ENCODE data around the gene SGPP1.
"Not testable (repeated sequence)": the region's sequence is repeated elsewhere in the genome, so short reads cannot be mapped to it uniquely, and the experiment has no call there.

Gene SGPP1

GRCh38 chr14:63678536-63678935 lies 49.3 kb downstream of the SGPP1 start:
- H3K9me3 ChIP-seq (ENCODE audit: low read length) = no peaks in the 10 kb centered on the region
- no peaks in the 10 kb centered on the region for H3K4me1 ChIP-seq (ENCODE audit: insufficient read depth, low read length)
- H3K4me3 ChIP-seq (ENCODE audit: low read length) = no peak overlapping the region
- H2AFZ ChIP-seq (ENCODE audit: low read depth, low read length) = no peak overlapping the region
- no peaks in the 10 kb centered on the region for H3K27me3 ChIP-seq (ENCODE audit: insufficient read depth, low read length)
- H3K36me3 ChIP-seq (ENCODE audit: insufficient read depth, low read length) = no peaks in the 10 kb centered on the region

- H3K27me3 ChIP-seq (ENCODE audit: insufficient read depth, low read length) = no peaks in the 10 kb centered on the region
- no peak overlapping the region for H3K4me3 ChIP-seq (ENCODE audit: low read length)
- H3K9me3 ChIP-seq (ENCODE audit: low read length) = no peaks in the 10 kb centered on the region
- no peaks in the 10 kb centered on the region for H3K4me1 ChIP-seq (ENCODE audit: insufficient read depth, low read length)
- H3K36me3 ChIP-seq (ENCODE audit: insufficient read depth, low read length) = no peaks in the 10 kb centered on the region
- no peak overlapping the region for H2AFZ ChIP-seq (ENCODE audit: low read depth, low read length)
These were observed 49.9 kb downstream of the SGPP1 start for GRCh38 chr14:63677891-63678379.

GRCh38 chr14:63676615-63677014 lies 51.2 kb downstream of the SGPP1 start:
- H3K27me3 ChIP-seq (ENCODE audit: insufficient read depth, low read length) = no peaks in the 10 kb centered on the region
- no peaks in the 10 kb centered on the region for H3K9me3 ChIP-seq (ENCODE audit: low read length)
- H3K36me3 ChIP-seq (ENCODE audit: insufficient read depth, low read length) = no peaks in the 10 kb centered on the region
- H3K4me1 ChIP-seq (ENCODE audit: insufficient read depth, low read length) = no peaks in the 10 kb centered on the region
- H2AFZ ChIP-seq (ENCODE audit: low read depth, low read length) = no peak overlapping the region
- no peak overlapping the region for H3K4me3 ChIP-seq (ENCODE audit: low read length)

GRCh38 chr14:63673886-63674497 lies 53.9 kb downstream of the SGPP1 start:
- Histone ChIP-seq H3K36me3 (ENCODE audit: insufficient read depth, low read length) (no peaks in the 10 kb centered on the region), H3K4me1 (ENCODE audit: insufficient read depth, low read length) (no peaks in the 10 kb centered on the region), H3K4me3 (ENCODE audit: low read length) (no peak overlapping the region), H3K27me3 (ENCODE audit: insufficient read depth, low read length) (no peaks in the 10 kb centered on the region), H2AFZ (ENCODE audit: low read depth, low read length) (no peak overlapping the region), H3K9me3 (ENCODE audit: low read length) (no peaks in the 10 kb centered on the region)

- H3K9me3 ChIP-seq (ENCODE audit: low read length) = no peaks in the 10 kb centered on the region
- H3K27me3 ChIP-seq (ENCODE audit: insufficient read depth, low read length) = no peaks in the 10 kb centered on the region
- H2AFZ ChIP-seq (ENCODE audit: low read depth, low read length) = no peak overlapping the region
- no peaks in the 10 kb centered on the region for H3K36me3 ChIP-seq (ENCODE audit: insufficient read depth, low read length)
- no peak overlapping the region for H3K4me3 ChIP-seq (ENCODE audit: low read length)
- H3K4me1 ChIP-seq (ENCODE audit: insufficient read depth, low read length) = no peaks in the 10 kb centered on the region
These were observed 54.6 kb downstream of the SGPP1 start for GRCh38 chr14:63673255-63673654.

- Histone ChIP-seq H3K36me3 (ENCODE audit: insufficient read depth, low read length) (no peaks in the 10 kb centered on the region), H3K4me1 (ENCODE audit: insufficient read depth, low read length) (no peaks in the 10 kb centered on the region), H3K9me3 (ENCODE audit: low read length) (no peaks in the 10 kb centered on the region), H2AFZ (ENCODE audit: low read depth, low read length) (no peak overlapping the region), H3K27me3 (ENCODE audit: insufficient read depth, low read length) (no peaks in the 10 kb centered on the region), H3K4me3 (ENCODE audit: low read length) (no peak overlapping the region)
These were observed 55.3 kb downstream of the SGPP1 start for GRCh38 chr14:63672417-63673180.

GRCh38 chr14:63671987-63672386 lies 55.9 kb downstream of the SGPP1 start:
- Histone ChIP-seq H3K9me3 (ENCODE audit: low read length) (no peaks in the 10 kb centered on the region), H3K4me1 (ENCODE audit: insufficient read depth, low read length) (no peaks in the 10 kb centered on the region), H2AFZ (ENCODE audit: low read depth, low read length) (no peak overlapping the region), H3K4me3 (ENCODE audit: low read length) (no peak overlapping the region), H3K36me3 (ENCODE audit: insufficient read depth, low read length) (no peaks in the 10 kb centered on the region), H3K27me3 (ENCODE audit: insufficient read depth, low read length) (no peaks in the 10 kb centered on the region)

- no peak overlapping the region for H3K4me3 ChIP-seq (ENCODE audit: low read length)
- H3K36me3 ChIP-seq (ENCODE audit: insufficient read depth, low read length) = no peaks in the 10 kb centered on the region
These were observed 57.2 kb downstream of the SGPP1 start for GRCh38 chr14:63670692-63671091.

GRCh38 chr14:63666335-63666734 lies 61.5 kb downstream of the SGPP1 start:
- no peaks in the 10 kb centered on the region for H3K4me1 ChIP-seq (ENCODE audit: insufficient read depth, low read length)
- no peak overlapping the region for H3K4me3 ChIP-seq (ENCODE audit: low read length)
- no peak overlapping the region for H2AFZ ChIP-seq (ENCODE audit: low read depth, low read length)
- H3K9me3 ChIP-seq (ENCODE audit: low read length) = peaks cover 9% of the 10 kb centered on the region
- no peaks in the 10 kb centered on the region for H3K36me3 ChIP-seq (ENCODE audit: insufficient read depth, low read length)
- H3K27me3 ChIP-seq (ENCODE audit: insufficient read depth, low read length) = no peaks in the 10 kb centered on the region

More at GRCh38 chr14:63670692-63671091, 57.2 kb downstream of the SGPP1 start:
- no peaks in the 10 kb centered on the region for H3K4me1 ChIP-seq (ENCODE audit: insufficient read depth, low read length)
- H3K9me3 ChIP-seq (ENCODE audit: low read length) = no peaks in the 10 kb centered on the region
- H2AFZ ChIP-seq (ENCODE audit: low read depth, low read length) = no peak overlapping the region
- H3K27me3 ChIP-seq (ENCODE audit: insufficient read depth, low read length) = no peaks in the 10 kb centered on the region

- H3K36me3 ChIP-seq (ENCODE audit: insufficient read depth, low read length) = no peaks in the 10 kb centered on the region
- no peak overlapping the region for H3K4me3 ChIP-seq (ENCODE audit: low read length)
These were observed 64.2 kb downstream of the SGPP1 start for GRCh38 chr14:63663428-63664341.

GRCh38 chr14:63662776-63663175 lies 65.1 kb downstream of the SGPP1 start:
- H3K4me1 ChIP-seq (ENCODE audit: insufficient read depth, low read length) = no peaks in the 10 kb centered on the region
- no peaks in the 10 kb centered on the region for H3K36me3 ChIP-seq (ENCODE audit: insufficient read depth, low read length)
- H3K4me3 ChIP-seq (ENCODE audit: low read length) = no peak overlapping the region
- H3K27me3 ChIP-seq (ENCODE audit: insufficient read depth, low read length) = no peaks in the 10 kb centered on the region
- peaks cover 9% of the 10 kb centered on the region for H3K9me3 ChIP-seq (ENCODE audit: low read length)
- H2AFZ ChIP-seq (ENCODE audit: low read depth, low read length) = no peak overlapping the region

More at GRCh38 chr14:63663428-63664341, 64.2 kb downstream of the SGPP1 start:
- Histone ChIP-seq H3K4me1 (ENCODE audit: insufficient read depth, low read length) (no peaks in the 10 kb centered on the region), H3K9me3 (ENCODE audit: low read length) (peaks cover 9% of the 10 kb centered on the region), H3K27me3 (ENCODE audit: insufficient read depth, low read length) (no peaks in the 10 kb centered on the region), H2AFZ (ENCODE audit: low read depth, low read length) (no peak overlapping the region)

GRCh38 chr14:63661881-63662280 lies 66.0 kb downstream of the SGPP1 start:
- not testable (repeated sequence) for H3K9me3 ChIP-seq (ENCODE audit: low read length); H3K27me3 ChIP-seq (ENCODE audit: insufficient read depth, low read length); H2AFZ ChIP-seq (ENCODE audit: low read depth, low read length); H3K4me3 ChIP-seq (ENCODE audit: low read length); H3K36me3 ChIP-seq (ENCODE audit: insufficient read depth, low read length); H3K4me1 ChIP-seq (ENCODE audit: insufficient read depth, low read length)

GRCh38 chr14:63659726-63660125 lies 68.1 kb downstream of the SGPP1 start:
- no peaks in the 10 kb centered on the region for H3K4me1 ChIP-seq (ENCODE audit: insufficient read depth, low read length)
- peaks cover 9% of the 10 kb centered on the region for H3K9me3 ChIP-seq (ENCODE audit: low read length)
- H3K36me3 ChIP-seq (ENCODE audit: insufficient read depth, low read length) = no peaks in the 10 kb centered on the region
- no peak overlapping the region for H3K4me3 ChIP-seq (ENCODE audit: low read length)
- no peak overlapping the region for H2AFZ ChIP-seq (ENCODE audit: low read depth, low read length)
- no peaks in the 10 kb centered on the region for H3K27me3 ChIP-seq (ENCODE audit: insufficient read depth, low read length)
